Measurements from ENCODE around the gene SNX27. TPM values are rescaled to one million over a fixed set of nuclear protein-coding genes. Genes with fewer than 3 reads are reported as not detected.
"Not testable (repeated sequence)": the region's sequence is repeated elsewhere in the genome, so short reads cannot be mapped to it uniquely, and the experiment has no call there.

Gene SNX27
- total and polyA plus RNA-seq, 4 donors = 4.3 to 19.7 (median 10.5) TPM

- H3K27me3 ChIP-seq (ENCODE audit: control insufficient read depth in 4 of 4, insufficient read depth in 4 of 4, low read length in 3 of 4) = no peaks in the 10 kb centered on the region
- peaks cover 0 to 3% (median 0%) of the 10 kb centered on the region in 4 donors for H3K36me3 ChIP-seq (ENCODE audit: control insufficient read depth in 4 of 4, insufficient read depth in 3 of 4, low read depth in 1 of 4, low read length in 3 of 4)
- WGBS = 12% methylated on average over 2 of the region's 2 CpGs
- H3K4me1 ChIP-seq (ENCODE audit: control insufficient read depth in 4 of 4, insufficient read depth in 4 of 4, low read length in 3 of 4) = peaks cover 5 to 26% (median 14%) of the 10 kb centered on the region in 4 donors
- H3K9me3 ChIP-seq (ENCODE audit: control insufficient read depth in 4 of 4, low read length in 3 of 4) = no peaks in the 10 kb centered on the region
- H3K4me3 ChIP-seq (ENCODE audit: low read depth in 1 of 3, low read length in 3 of 3) = no peak overlapping the region
- DNase-seq (ENCODE audit: low spot score) = no peak
- H3K9ac ChIP-seq (ENCODE audit: low read depth in 1 of 2, low read length in 2 of 2) = no peak overlapping the region
- TF ChIP-seq RXRA (IDR thresholded peaks at IDR 0.05) (no peak), JUND (IDR thresholded peaks at IDR 0.05) (no peak)
- TF ChIP-seq, protein P1, sequence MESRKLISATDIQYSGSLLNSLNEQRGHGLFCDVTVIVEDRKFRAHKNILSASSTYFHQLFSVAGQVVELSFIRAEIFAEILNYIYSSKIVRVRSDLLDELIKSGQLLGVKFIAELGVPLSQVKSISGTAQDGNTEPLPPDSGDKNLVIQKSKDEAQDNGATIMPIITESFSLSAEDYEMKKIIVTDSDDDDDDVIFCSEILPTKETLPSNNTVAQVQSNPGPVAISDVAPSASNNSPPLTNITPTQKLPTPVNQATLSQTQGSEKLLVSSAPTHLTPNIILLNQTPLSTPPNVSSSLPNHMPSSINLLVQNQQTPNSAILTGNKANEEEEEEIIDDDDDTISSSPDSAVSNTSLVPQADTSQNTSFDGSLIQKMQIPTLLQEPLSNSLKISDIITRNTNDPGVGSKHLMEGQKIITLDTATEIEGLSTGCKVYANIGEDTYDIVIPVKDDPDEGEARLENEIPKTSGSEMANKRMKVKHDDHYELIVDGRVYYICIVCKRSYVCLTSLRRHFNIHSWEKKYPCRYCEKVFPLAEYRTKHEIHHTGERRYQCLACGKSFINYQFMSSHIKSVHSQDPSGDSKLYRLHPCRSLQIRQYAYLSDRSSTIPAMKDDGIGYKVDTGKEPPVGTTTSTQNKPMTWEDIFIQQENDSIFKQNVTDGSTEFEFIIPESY (IDR thresholded peaks at IDR 0.05) = no peak
- TF ChIP-seq, protein P2, sequence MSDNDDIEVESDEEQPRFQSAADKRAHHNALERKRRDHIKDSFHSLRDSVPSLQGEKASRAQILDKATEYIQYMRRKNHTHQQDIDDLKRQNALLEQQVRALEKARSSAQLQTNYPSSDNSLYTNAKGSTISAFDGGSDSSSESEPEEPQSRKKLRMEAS (IDR thresholded peaks at IDR 0.05) = no peak
- H3K27ac ChIP-seq (ENCODE audit: low read depth in 1 of 2, low read length in 2 of 2) = no peak overlapping the region
Measured at GRCh38 chr1:151639466-151639865, 27.6 kb downstream of the SNX27 start.

DNA sequence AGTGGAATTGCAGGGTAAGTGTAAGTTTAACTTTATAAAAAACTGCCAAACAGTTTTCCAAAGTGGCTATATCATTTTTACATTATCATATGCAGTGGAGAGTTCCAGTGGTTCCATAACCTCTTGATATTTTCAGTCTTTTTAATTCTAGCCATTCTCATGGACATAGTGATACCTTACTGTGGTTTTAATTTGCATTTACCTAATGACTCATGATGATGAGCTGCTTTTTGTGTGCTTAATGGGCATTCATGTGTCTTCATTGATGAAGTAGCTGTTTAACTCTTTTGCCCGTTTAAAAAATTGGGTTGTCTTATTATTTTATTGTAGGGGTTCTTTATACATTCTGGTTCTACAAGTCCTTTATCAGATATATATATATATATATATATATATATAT is 29.4 kb downstream of the SNX27 start:
- TF ChIP-seq GABPA (IDR thresholded peaks at IDR 0.05 in 1 of 2, conservative IDR thresholded peaks at IDR 0.05 in 1 of 2) (no peak), SP1 (IDR thresholded peaks at IDR 0.05) (no peak), JUND (IDR thresholded peaks at IDR 0.05) (no peak), RAD21 (IDR thresholded peaks at IDR 0.05) (no peak), FOXA1 (IDR thresholded peaks at IDR 0.05) (no peak), NR2F2 (IDR thresholded peaks at IDR 0.05) (no peak), HNF4A (conservative IDR thresholded peaks at IDR 0.05) (no peak), HNF4G (IDR thresholded peaks at IDR 0.05) (no peak), FOXA2 (IDR thresholded peaks at IDR 0.05) (no peak), YY1 (IDR thresholded peaks at IDR 0.05) (no peak)
- TF ChIP-seq, protein P1 (IDR thresholded peaks at IDR 0.05) = no peak
- TF ChIP-seq, protein P3, sequence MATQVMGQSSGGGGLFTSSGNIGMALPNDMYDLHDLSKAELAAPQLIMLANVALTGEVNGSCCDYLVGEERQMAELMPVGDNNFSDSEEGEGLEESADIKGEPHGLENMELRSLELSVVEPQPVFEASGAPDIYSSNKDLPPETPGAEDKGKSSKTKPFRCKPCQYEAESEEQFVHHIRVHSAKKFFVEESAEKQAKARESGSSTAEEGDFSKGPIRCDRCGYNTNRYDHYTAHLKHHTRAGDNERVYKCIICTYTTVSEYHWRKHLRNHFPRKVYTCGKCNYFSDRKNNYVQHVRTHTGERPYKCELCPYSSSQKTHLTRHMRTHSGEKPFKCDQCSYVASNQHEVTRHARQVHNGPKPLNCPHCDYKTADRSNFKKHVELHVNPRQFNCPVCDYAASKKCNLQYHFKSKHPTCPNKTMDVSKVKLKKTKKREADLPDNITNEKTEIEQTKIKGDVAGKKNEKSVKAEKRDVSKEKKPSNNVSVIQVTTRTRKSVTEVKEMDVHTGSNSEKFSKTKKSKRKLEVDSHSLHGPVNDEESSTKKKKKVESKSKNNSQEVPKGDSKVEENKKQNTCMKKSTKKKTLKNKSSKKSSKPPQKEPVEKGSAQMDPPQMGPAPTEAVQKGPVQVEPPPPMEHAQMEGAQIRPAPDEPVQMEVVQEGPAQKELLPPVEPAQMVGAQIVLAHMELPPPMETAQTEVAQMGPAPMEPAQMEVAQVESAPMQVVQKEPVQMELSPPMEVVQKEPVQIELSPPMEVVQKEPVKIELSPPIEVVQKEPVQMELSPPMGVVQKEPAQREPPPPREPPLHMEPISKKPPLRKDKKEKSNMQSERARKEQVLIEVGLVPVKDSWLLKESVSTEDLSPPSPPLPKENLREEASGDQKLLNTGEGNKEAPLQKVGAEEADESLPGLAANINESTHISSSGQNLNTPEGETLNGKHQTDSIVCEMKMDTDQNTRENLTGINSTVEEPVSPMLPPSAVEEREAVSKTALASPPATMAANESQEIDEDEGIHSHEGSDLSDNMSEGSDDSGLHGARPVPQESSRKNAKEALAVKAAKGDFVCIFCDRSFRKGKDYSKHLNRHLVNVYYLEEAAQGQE (IDR thresholded peaks at IDR 0.05) = no peak
- TF ChIP-seq, protein P4, sequence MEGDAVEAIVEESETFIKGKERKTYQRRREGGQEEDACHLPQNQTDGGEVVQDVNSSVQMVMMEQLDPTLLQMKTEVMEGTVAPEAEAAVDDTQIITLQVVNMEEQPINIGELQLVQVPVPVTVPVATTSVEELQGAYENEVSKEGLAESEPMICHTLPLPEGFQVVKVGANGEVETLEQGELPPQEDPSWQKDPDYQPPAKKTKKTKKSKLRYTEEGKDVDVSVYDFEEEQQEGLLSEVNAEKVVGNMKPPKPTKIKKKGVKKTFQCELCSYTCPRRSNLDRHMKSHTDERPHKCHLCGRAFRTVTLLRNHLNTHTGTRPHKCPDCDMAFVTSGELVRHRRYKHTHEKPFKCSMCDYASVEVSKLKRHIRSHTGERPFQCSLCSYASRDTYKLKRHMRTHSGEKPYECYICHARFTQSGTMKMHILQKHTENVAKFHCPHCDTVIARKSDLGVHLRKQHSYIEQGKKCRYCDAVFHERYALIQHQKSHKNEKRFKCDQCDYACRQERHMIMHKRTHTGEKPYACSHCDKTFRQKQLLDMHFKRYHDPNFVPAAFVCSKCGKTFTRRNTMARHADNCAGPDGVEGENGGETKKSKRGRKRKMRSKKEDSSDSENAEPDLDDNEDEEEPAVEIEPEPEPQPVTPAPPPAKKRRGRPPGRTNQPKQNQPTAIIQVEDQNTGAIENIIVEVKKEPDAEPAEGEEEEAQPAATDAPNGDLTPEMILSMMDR (IDR thresholded peaks at IDR 0.05; ENCODE audit: low read depth, low read length, missing input control) = no peak
- TF ChIP-seq, protein P5, sequence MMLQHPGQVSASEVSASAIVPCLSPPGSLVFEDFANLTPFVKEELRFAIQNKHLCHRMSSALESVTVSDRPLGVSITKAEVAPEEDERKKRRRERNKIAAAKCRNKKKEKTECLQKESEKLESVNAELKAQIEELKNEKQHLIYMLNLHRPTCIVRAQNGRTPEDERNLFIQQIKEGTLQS (IDR thresholded peaks at IDR 0.05) = no peak
- no peaks in the 10 kb centered on the region for H3K9me3 ChIP-seq (ENCODE audit: control insufficient read depth in 4 of 4, low read length in 3 of 4)
- no peak overlapping the region for H3K9ac ChIP-seq (ENCODE audit: low read depth in 1 of 2, low read length in 2 of 2)
- no peak overlapping the region for H3K4me3 ChIP-seq (ENCODE audit: low read depth in 1 of 3, low read length in 3 of 3)
- no peak for DNase-seq (ENCODE audit: low spot score)
- peaks cover 5 to 26% (median 14%) of the 10 kb centered on the region in 4 donors for H3K4me1 ChIP-seq (ENCODE audit: control insufficient read depth in 4 of 4, insufficient read depth in 4 of 4, low read length in 3 of 4)
- no peak overlapping the region for H3K27ac ChIP-seq (ENCODE audit: low read depth in 1 of 2, low read length in 2 of 2)
- H3K27me3 ChIP-seq (ENCODE audit: control insufficient read depth in 4 of 4, insufficient read depth in 4 of 4, low read length in 3 of 4) = no peaks in the 10 kb centered on the region
- 98% methylated on average over 1 of the region's 1 CpG for WGBS
- H3K36me3 ChIP-seq (ENCODE audit: control insufficient read depth in 4 of 4, insufficient read depth in 3 of 4, low read depth in 1 of 4, low read length in 3 of 4) = peaks cover 0 to 3% (median 0%) of the 10 kb centered on the region in 4 donors

DNA sequence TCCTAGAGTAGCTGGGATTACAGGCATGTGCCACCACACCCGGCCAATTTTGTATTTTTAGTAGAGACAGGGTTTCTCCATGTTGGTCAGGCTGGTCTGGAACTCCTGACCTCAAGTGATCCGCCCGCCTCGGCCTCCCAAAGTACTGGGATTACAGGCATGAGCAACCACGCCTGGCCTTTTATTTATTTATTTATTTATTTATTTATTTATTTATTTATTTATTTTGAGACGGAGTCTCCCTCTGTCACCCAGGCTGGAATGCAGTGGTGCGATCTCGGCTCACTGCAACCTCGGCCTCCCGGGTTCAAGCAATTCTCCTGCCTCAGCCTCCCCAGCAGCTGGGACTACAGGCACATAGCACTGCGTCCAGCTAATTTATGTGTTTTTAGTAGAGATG is 31.2 kb downstream of the SNX27 start:
- not testable (repeated sequence) for H3K4me3 ChIP-seq (ENCODE audit: low read depth in 1 of 3, low read length in 3 of 3); H3K9me3 ChIP-seq (ENCODE audit: control insufficient read depth in 4 of 4, low read length in 3 of 4); DNase-seq (ENCODE audit: low spot score); H3K27me3 ChIP-seq (ENCODE audit: control insufficient read depth in 4 of 4, insufficient read depth in 4 of 4, low read length in 3 of 4); H3K27ac ChIP-seq (ENCODE audit: low read depth in 1 of 2, low read length in 2 of 2); H3K36me3 ChIP-seq (ENCODE audit: control insufficient read depth in 4 of 4, insufficient read depth in 3 of 4, low read depth in 1 of 4, low read length in 3 of 4); H3K9ac ChIP-seq (ENCODE audit: low read depth in 1 of 2, low read length in 2 of 2)
- 92% methylated on average over 11 of the region's 11 CpGs for WGBS
- peaks cover 5 to 19% (median 13%) of the 10 kb centered on the region in 4 donors for H3K4me1 ChIP-seq (ENCODE audit: control insufficient read depth in 4 of 4, insufficient read depth in 4 of 4, low read length in 3 of 4)
